WTC11 (cell line): ENCODE data around the gene XDH. TPM values are rescaled to one million over a fixed set of nuclear protein-coding genes. Genes with fewer than 3 reads are reported as not detected.
A peak's percentile ranks its signal among the peaks of the same experiment; 100 is the strongest.

Experiments used
- ATAC-seq: fragments of 200-7000 bp; cut with Tn5 transposase; 2 replicates; pipeline ENCODE4 v1.10.0; 2021; ENCODE audit warnings: mild to moderate bottlenecking, moderate library complexity
- CTCF ChIA-PET: fragments of 300-600 bp; sonication (Branson Sonifier 250); formaldehyde crosslinking; loops from one replicate; lab custom pipeline; 2021; ENCODE audit warnings: antibody characterized with exemption; lab: Charles Lee
- POLR2A ChIA-PET: fragments of 350-600 bp; sonication (Branson Sonifier 250); formaldehyde crosslinking; loops from one replicate; lab custom pipeline; 2021; ENCODE audit warnings: antibody characterized with exemption; lab: Charles Lee
- DNase-seq: peaks from one replicate; pipeline ENCODE4 v3.0.0; 2021; ENCODE audit warnings: low spot score
- H3K27ac Mint-ChIP-seq: 2 replicates; pipeline ENCODE4 v1.8.0; 2021; ENCODE audit warnings: mixed read lengths
- H3K27me3 Mint-ChIP-seq: 2 replicates; pipeline ENCODE4 v1.8.0; 2021; ENCODE audit warnings: low read depth, mild to moderate bottlenecking, moderate library complexity, mixed read lengths
- H3K36me3 Mint-ChIP-seq: 2 replicates; pipeline ENCODE4 v1.8.0; 2021; ENCODE audit warnings: mixed read lengths
- H3K4me1 Mint-ChIP-seq: 2 replicates; pipeline ENCODE4 v1.8.0; 2022; ENCODE audit warnings: mixed read lengths
- H3K4me3 Mint-ChIP-seq: 2 replicates; pipeline ENCODE4 v1.8.0; 2021; ENCODE audit warnings: mild to moderate bottlenecking, moderate library complexity, mixed read lengths
- H3K9me3 Mint-ChIP-seq: 2 replicates; pipeline ENCODE4 v1.8.0; 2021; ENCODE audit warnings: mixed read lengths
- AR ChIP-seq: fragments of 250-450 bp; sonication (Bioruptor Pico); IDR thresholded peaks from 2 replicates; pipeline ENCODE4 v1.9.0; 2021; ENCODE audit warnings: mild to moderate bottlenecking
- CREB1 ChIP-seq: sonication (generic); formaldehyde crosslinking; IDR thresholded peaks from 2 replicates; pipeline ENCODE4 v1.8.0; 2023; ENCODE audit warnings: mild to moderate bottlenecking, missing genetic modification reagents
- CREM ChIP-seq: sonication (generic); formaldehyde crosslinking; IDR thresholded peaks from 2 replicates; pipeline ENCODE4 v1.8.1; 2022; ENCODE audit warnings: mild to moderate bottlenecking, missing genetic modification reagents, moderate library complexity
- ETV6 ChIP-seq: sonication (generic); formaldehyde crosslinking; IDR thresholded peaks from 2 replicates; pipeline ENCODE4 v1.8.1; 2022; ENCODE audit warnings: mild to moderate bottlenecking, missing genetic modification reagents
- HMGA2 ChIP-seq: fragments of 250-450 bp; sonication (Bioruptor Pico); IDR thresholded peaks from 2 replicates; pipeline ENCODE4 v1.4.0; 2021; ENCODE audit warnings: mild to moderate bottlenecking, moderate library complexity
- JAZF1 ChIP-seq: fragments of 250-450 bp; sonication (Bioruptor Pico); IDR thresholded peaks from 2 replicates; pipeline ENCODE4 v1.9.0; 2021; ENCODE audit warnings: moderate library complexity, mild to moderate bottlenecking, inconsistent platforms
- MLX ChIP-seq: sonication (generic); formaldehyde crosslinking; IDR thresholded peaks from 2 replicates; pipeline ENCODE4 v1.8.1; 2023; ENCODE audit warnings: mild to moderate bottlenecking, missing genetic modification reagents, moderate library complexity
- MXD4 ChIP-seq: fragments of 250-450 bp; sonication (Bioruptor Pico); IDR thresholded peaks from 2 replicates; pipeline ENCODE4 v1.8.0; 2021; ENCODE audit warnings: mild to moderate bottlenecking, moderate library complexity, borderline replicate concordance
- NR3C1 ChIP-seq: sonication (generic); formaldehyde crosslinking; conservative IDR thresholded peaks from 2 replicates; pipeline ENCODE4 v1.8.1; 2023; ENCODE audit warnings: low read depth, mild to moderate bottlenecking, missing genetic modification reagents
- PRRX2 ChIP-seq: fragments of 250-450 bp; sonication (Bioruptor Pico); IDR thresholded peaks from 2 replicates; pipeline ENCODE4 v1.8.0; 2021; ENCODE audit warnings: mild to moderate bottlenecking
- RELA ChIP-seq: sonication (generic); formaldehyde crosslinking; IDR thresholded peaks from 2 replicates; pipeline ENCODE4 v1.8.1; 2022; ENCODE audit warnings: missing genetic modification reagents, mild to moderate bottlenecking, borderline replicate concordance
- SMAD3 ChIP-seq: sonication (generic); formaldehyde crosslinking; IDR thresholded peaks from 2 replicates; pipeline ENCODE4 v1.8.0; 2022; ENCODE audit warnings: missing genetic modification reagents, mild to moderate bottlenecking, borderline replicate concordance
- SOX15 ChIP-seq: fragments of 250-450 bp; sonication (Bioruptor Pico); IDR thresholded peaks from 2 replicates; pipeline ENCODE4 v1.9.0; 2021; ENCODE audit warnings: mild to moderate bottlenecking
- TEAD4 ChIP-seq: sonication (generic); formaldehyde crosslinking; IDR thresholded peaks from 2 replicates; pipeline ENCODE4 v1.8.0; 2022; ENCODE audit warnings: mild to moderate bottlenecking, missing genetic modification reagents
- ZBTB43 ChIP-seq: sonication (generic); formaldehyde crosslinking; IDR thresholded peaks from 2 replicates; pipeline ENCODE4 v1.8.1; 2023; ENCODE audit warnings: mild to moderate bottlenecking, missing genetic modification reagents
- ZNF232 ChIP-seq: sonication (generic); formaldehyde crosslinking; IDR thresholded peaks from 2 replicates; pipeline ENCODE4 v1.8.0; 2022; ENCODE audit warnings: mild to moderate bottlenecking, missing genetic modification reagents
- ZNF396 ChIP-seq: fragments of 250-450 bp; sonication (Bioruptor Pico); IDR thresholded peaks from 2 replicates; pipeline ENCODE4 v1.8.0; 2021; ENCODE audit warnings: mild to moderate bottlenecking, moderate library complexity, borderline replicate concordance
- ZNF425 ChIP-seq: fragments of 250-450 bp; sonication (Bioruptor Pico); conservative IDR thresholded peaks from 2 replicates; pipeline ENCODE4 v1.9.0; 2021; ENCODE audit warnings: mild to moderate bottlenecking
- ZNF671 ChIP-seq: fragments of 250-450 bp; sonication (Bioruptor Pico); IDR thresholded peaks from 2 replicates; pipeline ENCODE4 v1.8.0; 2021; ENCODE audit warnings: mild to moderate bottlenecking
- total RNA-seq: library from RNA; stranded (reverse); gene quantifications from 3 replicates; pipeline ENCODE4 v1.2.3, GENCODE V29; 2021

XDH gene
- total RNA-seq, 1 experiment from 2014 or later: 3.0 TPM

GRCh38 chr2:31387850-31388249 lies 26.7 kb downstream of the XDH start (continued):
- no peak for TF ChIP-seq ZNF232 (CRISPR knock-in tag)
- no peak for TF ChIP-seq CREB1 (CRISPR knock-in tag)
- TF ChIP-seq TEAD4: no peak
- TF ChIP-seq ETV6: no peak
- no peak for TF ChIP-seq SMAD3 (CRISPR knock-in tag)
- TF ChIP-seq SOX15 (CRISPR knock-in tag): no peak
- TF ChIP-seq ZNF425 (CRISPR knock-in tag): no peak
- TF ChIP-seq AR (CRISPR knock-in tag): no peak
- TF ChIP-seq ZNF671: no peak
- TF ChIP-seq MLX: no peak
- no peak for TF ChIP-seq ZBTB43 (CRISPR knock-in tag)
- no peak for TF ChIP-seq RELA
- no peak for TF ChIP-seq ZNF396 (CRISPR knock-in tag)
- TF ChIP-seq PRRX2: no peak
- no peak for TF ChIP-seq HMGA2

GRCh38 chr2:31386648-31387047 lies 27.9 kb downstream of the XDH start:
- ChIA-PET CTCF (interaction anchor here (1.0 to 2.5 kb wide), 5 partner anchors 9 to 193 kb away, joined by 3 to 7 read pairs (median 5); no protein-coding TSS in a partner anchor), POLR2A (no interaction called here)
- H3K9me3 Mint-ChIP-seq: no peaks in the 10 kb centered on the region
- H3K27ac Mint-ChIP-seq: no peak overlapping the region
- peaks cover 35% of the 10 kb centered on the region for H3K4me1 Mint-ChIP-seq
- TF ChIP-seq JAZF1 (CRISPR knock-in tag): no peak
- TF ChIP-seq MLX: no peak
- no peak for TF ChIP-seq CREM (CRISPR knock-in tag)
- no peak for TF ChIP-seq MXD4 (CRISPR knock-in tag)
- no peak for TF ChIP-seq NR3C1 (CRISPR knock-in tag)
- H3K36me3 Mint-ChIP-seq: no peaks in the 10 kb centered on the region
- DNase-seq (peak; percentile 53), ATAC-seq (peak; percentile 60)
- H3K27me3 Mint-ChIP-seq: no peaks in the 10 kb centered on the region; the same call in 1 of the 2 replicates
- no peak overlapping the region for H3K4me3 Mint-ChIP-seq
